Stromal cell of bone marrow (primary cell): Measurements from ENCODE around the gene E2F4.
A peak's percentile ranks its signal among the peaks of the same experiment; 100 is the strongest.

Experiments used
- DNase-seq: peaks from one replicate; pipeline ENCODE4 v3.0.0-alpha.2; 2012; ENCODE audit warnings: low read depth

Gene E2F4

DNA sequence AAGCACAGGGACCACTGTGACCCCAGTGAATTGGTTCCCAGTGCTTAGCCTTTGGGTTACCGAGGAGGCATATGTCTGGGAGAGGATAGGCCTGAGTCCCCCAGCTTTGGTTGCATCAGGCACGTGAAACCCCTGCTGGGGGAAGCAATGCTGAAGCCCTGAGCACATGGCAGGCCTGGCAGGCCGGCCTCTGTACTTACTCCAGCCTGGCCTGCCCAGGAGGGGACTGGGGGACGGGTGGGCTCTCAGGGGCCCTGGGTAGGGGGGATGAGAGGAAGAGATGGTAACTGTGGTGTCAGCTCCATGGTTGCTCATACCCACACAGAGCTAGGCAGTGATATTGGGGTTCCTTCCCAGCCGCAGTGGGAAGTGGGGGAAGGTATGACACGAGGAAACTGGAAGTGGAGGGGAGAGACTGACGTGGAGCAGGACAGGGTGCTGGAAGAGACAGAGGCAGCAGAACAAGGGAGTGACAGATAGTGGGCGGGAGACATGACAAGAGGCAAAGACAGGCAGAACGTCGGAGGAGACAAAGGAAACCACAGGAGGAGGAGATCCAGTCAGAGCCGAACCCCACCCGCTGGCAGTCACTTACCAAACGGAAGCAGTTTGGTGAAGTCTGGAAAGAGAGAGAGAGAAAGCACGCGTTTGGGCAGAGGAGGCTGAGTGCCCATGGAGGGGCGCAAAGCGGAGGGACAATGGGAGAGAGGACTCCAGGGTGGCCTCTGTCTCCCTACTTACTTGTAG, 44.0 kb downstream of the E2F4 start:
- DNase-seq, result no peak

DNA sequence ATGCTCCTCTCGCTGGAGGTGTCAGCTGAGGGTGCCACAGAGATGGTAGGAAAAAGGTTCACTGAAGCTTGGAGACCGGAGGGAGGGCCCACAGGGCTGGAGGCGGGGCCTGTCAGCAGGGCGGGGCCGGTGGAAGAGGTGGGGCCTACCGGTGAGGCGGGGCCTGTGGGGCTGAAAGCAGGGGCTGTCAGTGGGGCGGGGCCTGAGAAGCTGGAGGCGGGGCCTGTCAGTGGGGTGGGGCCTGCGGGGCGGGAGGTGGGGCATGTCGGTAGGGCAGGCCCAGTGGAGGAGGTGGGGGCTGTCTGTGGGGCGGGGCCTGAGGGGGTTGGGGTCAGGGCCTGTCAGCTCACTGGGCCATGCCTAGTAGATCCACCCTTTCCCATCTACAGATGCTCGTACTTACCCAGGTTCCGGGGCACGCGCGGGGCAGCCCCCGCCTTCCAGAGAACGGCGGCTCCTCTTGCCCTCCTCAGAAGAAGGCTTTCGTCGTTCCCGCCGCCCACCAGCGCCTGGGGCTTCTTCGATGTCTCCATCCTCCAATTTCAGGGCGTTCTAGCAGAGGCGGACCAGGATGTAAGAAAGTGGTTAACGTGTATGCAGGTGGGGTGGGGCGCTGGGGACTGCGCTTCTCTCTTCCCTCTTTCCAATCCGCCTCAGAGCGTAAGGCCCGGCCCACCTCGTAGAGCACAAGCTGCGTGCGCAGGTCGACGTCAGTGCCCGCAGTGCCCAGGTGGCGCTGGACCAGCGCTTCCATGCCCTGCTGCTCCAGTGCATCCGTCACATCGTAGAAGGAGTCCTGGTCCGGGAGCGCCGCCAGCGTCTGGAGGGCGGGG, 44.8 kb downstream of the E2F4 start:
- DNase-seq, result no peak

DNA sequence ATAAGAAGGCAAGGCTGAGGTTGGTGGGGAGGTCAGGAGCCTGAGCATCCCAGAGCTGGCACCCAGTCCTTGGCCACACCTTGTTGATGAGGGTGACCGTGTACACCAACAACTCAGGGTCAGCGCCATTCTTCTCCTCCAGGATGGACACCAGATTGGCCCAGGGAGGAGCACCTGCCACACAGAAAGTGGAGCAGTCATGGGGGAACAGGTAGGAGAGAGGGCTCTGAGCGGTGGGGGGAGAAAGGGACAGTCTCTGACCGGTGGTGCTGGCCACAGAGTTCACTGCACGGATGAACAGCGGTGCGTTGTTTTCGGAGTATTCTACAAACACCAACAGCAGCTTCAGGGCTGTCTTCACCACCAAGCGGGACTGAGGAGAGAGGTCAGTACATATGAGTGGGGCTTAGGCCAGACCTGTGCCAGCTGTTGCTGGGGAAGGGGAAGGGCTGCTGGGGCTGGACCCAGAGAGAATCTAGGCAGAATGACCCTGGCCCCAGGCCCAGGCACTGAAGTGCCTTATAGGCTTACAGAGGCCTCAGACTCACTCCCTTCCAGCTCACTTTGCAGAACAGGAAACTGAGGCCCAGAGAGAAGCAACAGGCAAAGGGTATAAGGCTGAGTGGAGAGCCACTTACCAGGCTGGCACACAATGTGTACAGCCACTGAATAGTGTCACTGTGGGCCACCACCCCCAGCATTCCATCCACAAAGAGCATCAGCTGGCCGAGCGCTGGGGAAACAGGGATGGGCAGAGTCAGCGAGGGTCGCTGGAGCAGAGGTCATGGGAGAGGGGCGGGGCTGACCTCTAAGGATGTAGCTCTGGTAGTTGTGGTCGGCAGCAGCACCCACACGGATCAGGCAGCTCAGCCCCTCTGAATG, 45.7 kb downstream of the E2F4 start:
- no peak for DNase-seq

DNA sequence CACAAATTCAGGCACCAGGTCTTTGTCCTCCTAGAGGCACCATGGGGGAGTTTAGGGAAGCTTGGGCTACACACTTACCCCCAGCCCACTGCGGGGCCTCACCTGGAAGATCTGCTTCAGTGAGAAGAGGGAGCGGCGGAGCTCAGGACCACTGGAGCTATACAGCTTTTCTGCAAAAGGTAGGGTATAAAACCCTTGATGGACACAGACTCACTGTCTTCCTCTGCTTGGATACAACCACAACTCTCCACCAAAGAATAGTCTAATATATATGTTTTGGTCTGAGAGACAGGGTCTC, 46.3 kb downstream of the E2F4 start:
- DNase-seq, result no peak

DNA sequence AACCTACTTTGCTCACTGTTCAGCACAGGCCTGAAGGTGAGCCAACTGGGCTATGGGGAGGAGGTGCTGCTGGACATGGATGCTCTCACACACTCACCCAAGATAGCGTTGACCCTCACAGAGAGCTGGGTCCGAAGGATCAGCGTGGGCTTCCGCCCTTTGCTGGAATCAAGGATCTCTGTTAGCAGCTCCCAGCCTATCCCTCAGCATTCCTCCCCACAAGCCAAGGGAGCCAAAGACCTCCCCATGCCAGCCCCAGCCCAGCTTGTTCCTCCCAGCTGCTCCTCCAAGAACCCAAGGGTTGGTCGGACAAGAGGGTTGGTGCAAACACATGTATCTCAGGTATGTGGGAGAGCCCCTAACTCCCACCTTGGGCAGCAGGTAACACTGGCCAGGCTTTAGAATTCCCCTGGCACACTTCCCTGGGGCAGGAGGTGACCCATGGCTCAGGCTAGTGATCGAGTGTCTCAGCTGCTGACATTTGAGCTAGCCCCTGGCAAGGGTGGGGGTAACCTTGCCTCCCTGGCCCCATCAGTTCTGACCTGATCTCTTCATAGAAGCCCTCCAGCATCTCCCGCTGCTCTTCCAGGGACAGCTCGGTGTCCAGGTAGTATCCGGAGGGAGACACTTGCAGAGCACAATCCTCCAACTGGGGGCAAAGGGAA, 47.0 kb downstream of the E2F4 start:
- DNase-seq, result no peak

DNA sequence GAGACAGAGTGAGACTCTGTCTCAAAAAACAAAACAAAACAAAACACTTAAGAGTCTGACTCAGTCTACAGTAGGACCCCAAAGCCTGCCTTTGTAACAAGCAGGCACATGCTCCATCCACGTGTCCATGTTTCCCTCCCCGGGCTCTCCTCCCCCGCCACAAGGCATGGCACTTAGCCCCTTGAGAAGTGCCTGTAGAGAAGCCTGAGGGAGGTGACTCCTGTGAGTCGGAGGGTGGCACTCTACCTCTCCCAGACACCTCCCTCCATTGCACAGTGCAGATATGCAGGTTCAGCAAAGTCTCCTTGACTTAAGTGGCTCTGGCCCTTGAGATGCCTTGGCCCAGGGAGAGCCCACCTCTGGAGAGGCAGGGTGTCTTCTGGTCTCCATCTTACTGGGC, 48.6 kb downstream of the E2F4 start:
- no peak for DNase-seq

DNA sequence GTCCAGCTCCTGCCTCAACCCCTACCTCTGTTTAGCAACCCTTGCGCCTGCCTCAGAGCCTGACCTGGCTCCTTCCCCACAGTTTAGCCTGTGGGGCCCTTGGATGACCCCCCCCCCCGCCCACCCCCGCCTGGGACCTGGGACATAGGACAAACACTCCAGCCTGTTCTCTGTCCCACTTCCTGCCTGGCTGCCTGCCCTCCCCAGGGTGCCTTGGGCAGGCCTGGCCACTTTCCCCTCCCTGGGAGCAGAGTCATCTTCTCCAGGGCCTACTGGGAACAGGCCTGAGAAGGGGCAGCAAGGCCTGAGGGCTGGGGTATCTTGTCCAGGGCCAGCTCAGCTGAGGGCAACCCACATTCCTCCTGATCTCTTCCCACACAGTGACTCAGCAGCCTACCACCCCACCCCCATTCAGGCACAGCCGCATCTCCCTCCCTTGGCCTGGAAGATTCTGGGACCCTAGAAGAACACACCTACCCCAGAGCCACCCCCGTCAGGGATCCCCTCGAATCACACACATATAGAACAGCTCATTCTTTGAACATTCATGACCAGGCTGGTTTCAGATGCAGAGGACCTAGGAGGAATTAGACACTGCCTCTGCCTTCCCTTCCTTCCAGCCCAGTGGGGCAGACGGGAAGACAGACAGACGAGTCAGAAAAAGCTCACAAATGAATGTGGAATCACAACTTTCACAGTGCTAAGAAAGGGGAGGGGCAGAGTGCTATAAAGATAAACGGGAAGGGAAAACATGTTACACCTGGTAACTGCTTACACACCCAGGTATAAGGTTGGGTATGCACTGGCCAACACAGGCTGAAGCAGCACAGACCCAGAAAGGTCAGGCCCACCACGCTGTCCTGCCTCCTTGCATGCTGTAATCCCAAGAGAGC, 49.3 kb downstream of the E2F4 start:
- DNase-seq, result peak; percentile 58

DNA sequence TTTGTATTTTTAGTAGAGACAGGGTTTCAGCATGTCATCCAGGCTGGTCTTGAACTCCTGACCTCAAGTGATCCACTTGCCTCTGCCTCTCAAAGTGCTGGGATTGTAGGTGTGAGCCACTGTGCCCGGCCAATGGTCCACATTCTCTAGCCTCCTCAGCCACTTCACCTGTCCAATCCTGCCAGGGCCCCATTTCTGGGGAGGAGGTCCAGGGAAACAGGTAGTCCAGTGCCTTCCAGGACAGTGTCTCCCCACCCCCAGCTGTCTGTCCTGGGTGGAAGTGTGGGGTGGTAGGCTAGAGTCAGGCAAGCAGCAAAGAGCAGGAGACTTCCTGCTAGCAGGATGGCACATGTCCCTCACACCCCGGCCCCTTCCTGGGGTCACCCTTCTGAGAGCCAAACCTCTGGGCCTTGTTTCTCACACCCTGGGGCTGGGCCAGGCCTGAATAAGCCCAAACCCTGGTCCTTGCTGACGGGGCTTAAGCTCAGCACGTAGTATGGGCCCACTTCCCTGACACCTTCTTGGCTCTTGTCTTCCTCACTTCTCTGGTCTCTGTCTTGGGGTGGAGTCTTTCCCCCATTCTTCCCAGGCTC, 50.3 kb downstream of the E2F4 start:
- DNase-seq, result no peak

DNA sequence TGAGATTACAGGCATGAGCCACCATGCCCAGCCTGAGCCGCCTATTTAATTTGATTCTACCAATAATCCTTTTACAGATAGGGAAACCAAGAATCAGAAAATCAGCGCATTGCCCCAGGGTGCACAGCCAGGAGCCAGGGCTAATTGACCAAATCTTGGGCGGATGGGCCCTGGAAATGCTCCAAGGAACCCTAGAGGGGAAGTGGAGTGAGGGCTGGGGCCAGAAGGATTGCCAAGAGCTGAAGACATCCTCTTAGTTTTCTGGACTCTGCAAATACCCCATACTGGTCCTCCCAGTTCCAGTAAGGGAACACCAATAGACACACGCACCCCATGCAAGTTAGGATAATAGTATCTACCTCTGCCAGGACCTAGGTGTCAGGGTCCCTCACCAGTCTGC, 51.5 kb downstream of the E2F4 start:
- DNase-seq, result no peak

DNA sequence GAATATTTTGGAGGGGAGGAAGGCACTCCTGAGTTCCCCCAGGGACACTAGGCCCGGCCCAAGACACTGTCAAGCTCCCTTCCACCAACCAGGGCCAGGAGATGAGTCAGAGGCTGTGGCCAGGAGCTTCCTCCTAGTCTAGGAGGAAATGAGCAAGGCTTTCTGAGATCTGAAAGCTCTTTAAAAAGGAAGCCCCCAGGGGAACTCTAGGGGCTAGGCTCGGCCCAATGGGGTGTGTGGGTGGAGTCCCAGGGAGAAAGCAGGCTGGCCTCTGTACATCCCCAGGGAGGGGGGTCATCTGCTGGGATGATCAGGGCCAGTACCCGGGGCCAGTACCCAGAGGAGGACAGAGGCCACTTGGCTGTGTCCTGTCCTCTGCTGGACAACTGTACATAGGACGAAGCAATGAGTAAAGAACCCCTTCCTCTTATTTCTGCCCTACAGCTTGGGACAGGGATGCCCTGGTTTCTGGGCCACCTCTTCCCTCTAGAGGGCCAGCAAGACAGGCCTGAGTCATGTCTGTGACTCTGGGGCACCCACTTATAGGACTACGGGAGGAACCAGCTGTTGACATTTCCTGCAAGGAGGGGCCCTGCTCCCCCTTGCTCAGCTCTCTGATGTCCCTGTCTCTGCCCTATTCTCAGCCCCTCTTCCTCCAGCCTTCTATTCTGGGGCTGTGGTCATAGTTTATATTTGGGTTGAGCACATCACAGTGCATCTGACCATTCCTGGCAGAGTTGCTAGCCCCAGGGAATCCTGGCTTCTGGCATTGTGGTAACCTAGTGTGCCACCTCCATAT, 52.6 kb downstream of the E2F4 start:
- DNase-seq, result peak; percentile 95

DNA sequence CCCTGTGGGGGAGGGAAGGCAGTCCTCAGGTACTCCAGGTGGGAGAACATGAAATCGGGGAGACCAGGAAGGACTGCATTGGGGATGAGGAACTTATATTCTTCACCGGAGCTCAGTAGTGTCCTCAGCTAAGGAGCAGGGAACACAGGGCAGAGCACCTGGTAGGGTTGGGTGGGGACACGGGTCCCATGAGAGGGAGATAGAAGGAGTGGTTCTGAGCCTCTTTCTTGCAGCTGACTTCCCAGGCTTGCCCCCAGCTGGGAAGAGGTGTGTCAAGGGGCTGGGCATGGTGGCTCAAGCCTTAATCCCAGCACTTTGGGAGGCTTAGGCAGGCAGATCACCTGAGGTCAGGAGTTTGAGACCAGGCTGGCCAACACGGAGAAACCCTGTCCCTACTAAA, 53.2 kb downstream of the E2F4 start:
- no peak for DNase-seq

DNA sequence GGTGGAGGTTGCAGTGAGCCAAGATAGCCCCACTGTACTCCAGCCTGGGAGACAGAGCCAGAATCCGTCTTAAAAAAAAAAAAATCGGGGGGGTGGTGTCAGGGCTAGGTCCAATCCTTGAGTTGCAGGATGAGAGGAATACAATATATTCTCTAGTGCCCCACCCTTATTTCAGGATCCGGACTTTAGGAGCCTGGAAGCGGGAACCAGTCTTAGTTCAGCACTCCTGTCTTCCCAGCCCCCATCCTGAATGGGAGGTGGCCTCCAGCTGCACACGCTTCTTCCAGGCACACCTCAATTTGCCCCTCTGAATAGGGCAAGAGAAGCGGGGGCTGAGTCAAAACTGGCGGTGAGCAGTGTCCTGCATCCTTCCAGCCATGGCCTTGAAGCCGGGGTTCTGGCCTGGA, 53.7 kb downstream of the E2F4 start:
- no peak for DNase-seq

DNA sequence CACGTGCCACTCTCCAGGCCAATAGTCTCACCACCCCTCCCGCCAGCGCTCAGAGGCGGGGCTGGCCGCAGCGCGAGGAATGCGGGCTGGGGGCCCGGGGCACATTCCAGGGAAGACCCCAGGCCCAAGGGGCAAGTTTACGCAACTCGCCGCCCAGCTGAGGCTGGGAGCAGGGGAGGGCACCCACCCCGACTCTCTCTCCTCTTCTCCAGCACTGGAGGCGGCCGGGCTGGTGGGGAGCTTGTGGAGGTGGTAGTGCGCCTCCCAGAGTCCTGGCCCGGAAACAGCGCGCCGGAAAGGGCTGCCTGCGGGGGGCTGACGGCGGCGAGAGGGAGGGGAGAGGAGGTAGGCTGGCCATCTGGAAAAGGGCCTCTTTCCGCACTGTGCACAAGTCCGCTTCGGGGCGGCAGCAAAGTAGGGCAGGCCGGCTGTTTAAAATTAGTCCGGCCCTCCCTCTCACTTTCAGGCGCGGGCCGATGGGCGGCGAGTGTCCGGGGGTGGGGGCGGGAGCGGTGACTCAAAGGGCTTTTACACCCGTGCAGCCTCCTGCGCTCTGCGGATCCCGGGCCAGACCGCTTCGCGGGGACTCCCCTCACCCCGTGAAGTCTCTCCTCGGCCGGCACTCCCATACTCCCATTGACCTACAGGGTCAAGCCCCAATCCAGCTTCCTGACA, 54.3 kb downstream of the E2F4 start:
- DNase-seq, result peak; percentile 74

DNA sequence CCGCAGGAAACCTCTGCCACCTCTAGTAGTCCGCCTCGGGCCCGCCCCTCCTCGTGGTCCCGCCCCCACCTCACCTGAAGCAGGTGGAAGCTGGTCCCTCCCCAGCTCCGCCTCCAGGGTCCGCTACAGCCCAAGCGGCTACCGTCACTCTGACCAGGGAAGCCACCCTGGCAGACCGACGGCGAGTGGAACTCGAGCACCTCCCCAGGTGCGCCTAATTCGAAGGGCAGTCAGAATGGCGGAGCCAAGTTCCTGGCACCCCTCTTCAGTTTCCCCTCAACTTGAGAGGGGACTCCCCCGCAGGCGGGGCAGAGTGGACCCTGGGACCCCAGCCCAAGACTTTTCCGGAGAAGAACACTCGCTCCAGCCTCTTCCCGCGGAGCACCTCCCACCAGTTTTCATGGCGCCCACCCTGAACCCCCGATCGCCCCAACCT, 54.8 kb downstream of the E2F4 start:
- DNase-seq, result no peak

DNA sequence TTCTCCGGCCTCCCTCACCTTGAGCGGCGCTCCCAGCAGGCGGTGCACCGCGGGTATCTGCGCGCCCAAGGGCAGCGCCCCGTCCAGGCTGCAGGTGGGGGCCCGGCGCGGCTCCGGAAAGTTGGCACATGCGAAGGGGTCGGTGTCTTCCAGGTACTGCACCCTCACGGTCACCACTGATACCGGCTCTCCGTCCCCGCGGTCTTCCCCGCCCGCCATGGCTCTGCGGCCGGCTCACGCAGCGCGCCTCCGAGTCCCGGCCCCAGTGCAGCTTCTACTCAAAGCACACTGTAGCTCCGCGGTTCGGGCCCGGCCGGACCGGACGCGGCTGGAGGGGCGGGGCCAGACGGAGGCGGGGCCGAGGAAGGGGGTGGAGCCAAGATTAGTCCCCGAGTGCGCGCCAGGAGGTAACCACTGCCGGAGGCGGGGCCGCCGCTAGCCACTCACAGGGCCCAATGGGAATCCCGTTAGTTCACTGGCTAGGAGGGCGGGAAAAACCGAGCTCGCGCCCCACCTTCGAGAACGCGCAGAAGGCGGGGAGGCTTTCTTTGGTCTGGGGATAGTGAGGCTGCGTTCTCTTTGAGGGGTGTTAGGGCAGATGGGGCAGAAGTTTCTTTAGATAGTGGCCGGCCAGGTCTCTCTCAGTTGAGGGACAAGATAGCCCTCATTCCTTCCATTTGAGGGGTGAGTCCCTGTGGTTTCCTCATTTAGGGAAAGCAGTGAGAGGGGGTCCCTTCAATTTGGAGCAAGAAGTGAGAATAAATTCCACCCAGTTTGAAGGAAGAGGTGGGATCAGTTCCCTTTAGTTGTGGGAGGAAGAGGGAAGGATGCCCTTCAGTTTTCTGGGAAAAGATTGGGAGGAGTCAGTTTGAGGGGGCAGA, 55.5 kb downstream of the E2F4 start, which contains the start of gene FHOD1:
Gene FHOD1 (minus strand): TSS at position 290 of the 881 bp plus-strand sequence. CDS start 71 bp downstream, at position 219.
- DNase-seq, result peak; percentile 93

DNA sequence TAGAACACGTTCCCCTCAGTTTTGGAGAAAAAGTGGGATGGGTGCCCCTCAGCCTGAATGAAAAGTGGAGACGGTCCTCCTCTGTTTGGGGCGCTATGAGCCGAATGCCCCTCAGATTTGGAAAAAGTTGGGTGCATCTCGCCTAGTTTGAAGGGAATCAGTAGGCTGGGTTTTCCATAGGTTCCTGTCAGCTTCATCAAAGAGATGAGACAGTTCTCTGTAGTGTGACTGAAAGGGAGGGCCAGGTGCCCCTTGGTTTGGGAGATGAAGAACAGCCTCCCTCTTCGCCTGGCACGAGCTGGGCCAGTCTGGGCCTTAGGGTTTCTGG, 56.1 kb downstream of the E2F4 start:
- no peak for DNase-seq
